ENCODE results near the gene KRT84.

The KRT84 gene

DNA sequence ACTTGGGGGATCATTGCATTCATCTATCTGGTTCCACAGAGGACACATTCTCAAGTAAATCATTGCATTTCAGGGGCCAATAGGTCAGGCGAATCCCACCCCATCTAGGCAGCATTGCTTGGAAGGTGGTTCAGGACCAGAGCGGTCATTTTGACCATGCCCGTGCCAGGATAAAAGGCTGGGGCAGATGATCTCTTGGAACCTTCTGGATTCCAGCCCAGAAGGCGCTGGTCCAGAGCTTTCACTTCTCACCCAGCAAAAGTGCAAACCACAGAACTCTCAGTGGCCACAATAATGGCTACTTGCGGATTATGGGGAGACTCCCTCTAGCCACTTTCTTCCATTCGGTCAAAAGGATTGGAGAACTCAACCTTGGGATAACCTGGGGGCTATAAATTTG, 17.6 kb downstream of the KRT84 start:
- no peak for DNase-seq

DNA sequence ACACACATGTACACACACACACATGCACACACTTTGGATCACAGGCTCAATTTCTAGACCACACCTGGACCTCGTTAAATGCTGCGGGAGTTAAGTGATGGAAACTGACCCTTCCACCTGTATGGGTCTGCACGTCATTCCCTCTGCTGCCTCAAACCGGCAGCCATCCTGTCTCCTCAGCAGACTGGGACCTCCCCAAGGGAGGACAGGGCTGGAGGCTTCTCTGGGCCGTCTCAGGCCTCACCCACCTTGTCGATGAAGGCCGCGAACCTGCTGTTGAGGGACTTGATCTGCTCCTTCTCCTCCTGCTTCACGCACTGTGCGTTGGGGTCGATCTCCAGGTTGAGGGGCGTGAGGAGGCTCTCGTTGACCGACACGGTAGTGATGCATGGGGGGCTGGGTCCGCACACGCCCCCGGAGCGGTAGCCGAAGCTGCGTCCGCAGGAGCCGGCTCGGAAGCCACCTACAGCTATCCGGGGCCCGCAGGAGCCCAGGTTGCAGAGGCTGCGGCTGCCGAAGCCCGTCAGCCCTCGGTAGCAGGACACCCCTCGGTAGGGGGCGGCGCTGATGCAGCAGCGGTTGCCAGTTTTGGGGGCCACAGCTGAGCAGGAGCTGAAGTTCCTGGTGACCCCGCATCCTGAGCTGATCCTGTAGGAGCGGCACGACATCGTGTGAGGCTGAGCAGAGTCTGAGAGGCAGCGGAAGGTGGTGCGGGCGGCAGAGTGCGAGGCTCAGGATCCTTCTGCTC, 18.5 kb downstream of the KRT84 start, which contains the start of gene KRT85:
TSS of gene KRT85 (minus strand) at position 744 of the 748 bp plus-strand sequence. CDS start at position 668, 76 bp downstream.
- no peak for DNase-seq
- intact Hi-C loops (cut with DNase I), result no loop called here

More for the DNA sequence above, 17.6 kb downstream of the KRT84 start:
- intact Hi-C loops (cut with DNase I), result no loop called here

GRCh38 chr12:52364901-52365489, 20.5 kb downstream of the KRT84 start:
- DNase-seq, result no peak
- intact Hi-C loops (cut with DNase I), result no loop called here

DNA sequence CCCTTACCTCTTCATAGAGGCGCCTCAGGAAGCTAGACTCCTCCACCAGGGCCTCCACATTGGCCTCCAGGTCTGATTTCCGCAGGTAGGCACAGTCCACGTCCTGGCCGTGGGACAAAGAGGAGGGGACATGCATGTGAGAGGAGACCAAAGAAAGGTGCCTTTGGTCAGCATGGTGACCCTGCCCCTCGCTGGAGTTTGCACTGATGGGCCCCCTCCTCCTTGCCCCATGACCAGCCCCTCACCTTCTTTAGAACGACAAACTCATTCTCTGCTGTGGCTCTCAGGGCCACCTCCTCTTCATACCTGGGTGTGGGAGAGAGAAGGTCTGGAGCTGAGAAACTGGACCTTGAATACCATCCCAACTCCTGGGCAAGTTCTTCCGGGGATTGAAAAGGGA, 21.4 kb downstream of the KRT84 start:
- intact Hi-C loops (cut with DNase I), result no loop called here

GRCh38 chr12:52363111-52363679, 22.3 kb downstream of the KRT84 start:
- intact Hi-C loops (cut with DNase I), result no loop called here

More for the DNA sequence above, 21.4 kb downstream of the KRT84 start:
- no peak for DNase-seq

DNA sequence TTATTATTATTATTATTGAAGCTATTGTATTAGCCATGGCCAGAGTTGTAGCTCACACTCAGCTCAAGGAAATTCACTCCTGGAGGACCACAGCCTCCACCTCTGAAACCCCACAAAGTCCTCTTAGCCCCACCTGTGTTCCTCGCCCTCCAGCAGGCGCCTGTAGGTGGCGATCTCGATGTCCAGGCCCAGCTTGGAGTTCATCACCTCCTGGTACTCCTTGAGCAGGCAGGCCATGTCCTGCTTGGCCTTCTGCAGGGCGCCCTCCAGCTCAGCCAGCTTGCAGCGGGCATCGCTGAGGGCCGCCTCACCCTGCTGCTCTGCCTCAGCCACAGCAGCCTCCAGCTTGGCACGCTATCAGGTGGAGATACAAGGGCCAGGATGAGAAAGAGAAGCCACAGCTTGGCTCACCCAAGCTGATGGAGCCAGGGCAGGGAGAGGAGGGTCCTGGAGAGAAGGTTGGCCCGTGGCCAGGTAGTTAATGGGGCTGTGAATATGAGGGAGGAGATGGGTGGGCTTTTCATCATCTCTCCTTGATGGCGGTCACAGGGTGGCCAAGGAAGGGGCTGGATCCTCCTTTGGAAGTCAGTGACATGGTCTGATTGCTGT, 23.2 kb downstream of the KRT84 start:
- DNase-seq, result no peak
- intact Hi-C loops (cut with DNase I), result no loop called here

More at GRCh38 chr12:52363111-52363679, 22.3 kb downstream of the KRT84 start:
- DNase-seq, result no peak

GRCh38 chr12:52361553-52361952, 23.9 kb downstream of the KRT84 start:
- intact Hi-C loops (cut with DNase I), result no loop called here
- no peak for DNase-seq

GRCh38 chr12:52360663-52361271, 24.7 kb downstream of the KRT84 start:
- DNase-seq, result peak in 1 of 42 donors; percentile 27

DNA sequence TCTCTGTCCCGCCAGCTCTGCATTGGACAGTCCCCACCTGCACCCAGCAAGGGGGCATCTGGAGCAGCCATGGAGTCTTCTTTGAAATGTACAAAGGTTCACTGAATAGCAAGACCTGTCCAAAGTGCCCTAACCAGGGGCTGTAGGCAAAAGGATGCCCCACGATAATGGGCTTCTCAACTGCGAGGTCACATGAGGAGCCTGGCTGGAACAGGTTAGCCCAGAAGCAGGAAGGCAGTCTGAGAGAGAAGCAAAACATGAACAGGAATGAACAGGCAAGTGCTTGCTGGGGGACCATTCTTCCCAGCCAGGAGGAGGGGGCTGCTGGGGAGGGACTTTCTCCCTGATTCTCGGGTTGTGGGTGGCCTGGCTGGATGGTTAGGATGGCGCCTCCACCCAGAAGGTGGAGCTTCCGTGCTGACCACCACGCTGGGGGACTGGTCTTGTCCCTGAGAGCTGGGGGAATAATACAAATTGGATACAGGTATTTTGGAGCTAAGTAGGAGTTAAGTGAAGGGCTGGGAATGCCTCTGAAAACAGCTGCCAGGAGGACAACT, 25.3 kb downstream of the KRT84 start:
- DNase-seq, result no peak
- intact Hi-C loops (cut with DNase I), result no loop called here

More at GRCh38 chr12:52360663-52361271, 24.7 kb downstream of the KRT84 start:
- intact Hi-C loops (cut with DNase I), result no loop called here

- DNase-seq, result peak in 3 of 42 donors; percentile 1 to 19 (median 9)
- intact Hi-C loops (cut with DNase I), result no loop called here
Measured at GRCh38 chr12:52359621-52360061, 25.8 kb downstream of the KRT84 start.

GRCh38 chr12:52358575-52359350, 26.7 kb downstream of the KRT84 start:
- DNase-seq, result peak in 2 of 42 donors; percentile 9 to 18
- intact Hi-C loops (cut with DNase I), result no loop called here

DNA sequence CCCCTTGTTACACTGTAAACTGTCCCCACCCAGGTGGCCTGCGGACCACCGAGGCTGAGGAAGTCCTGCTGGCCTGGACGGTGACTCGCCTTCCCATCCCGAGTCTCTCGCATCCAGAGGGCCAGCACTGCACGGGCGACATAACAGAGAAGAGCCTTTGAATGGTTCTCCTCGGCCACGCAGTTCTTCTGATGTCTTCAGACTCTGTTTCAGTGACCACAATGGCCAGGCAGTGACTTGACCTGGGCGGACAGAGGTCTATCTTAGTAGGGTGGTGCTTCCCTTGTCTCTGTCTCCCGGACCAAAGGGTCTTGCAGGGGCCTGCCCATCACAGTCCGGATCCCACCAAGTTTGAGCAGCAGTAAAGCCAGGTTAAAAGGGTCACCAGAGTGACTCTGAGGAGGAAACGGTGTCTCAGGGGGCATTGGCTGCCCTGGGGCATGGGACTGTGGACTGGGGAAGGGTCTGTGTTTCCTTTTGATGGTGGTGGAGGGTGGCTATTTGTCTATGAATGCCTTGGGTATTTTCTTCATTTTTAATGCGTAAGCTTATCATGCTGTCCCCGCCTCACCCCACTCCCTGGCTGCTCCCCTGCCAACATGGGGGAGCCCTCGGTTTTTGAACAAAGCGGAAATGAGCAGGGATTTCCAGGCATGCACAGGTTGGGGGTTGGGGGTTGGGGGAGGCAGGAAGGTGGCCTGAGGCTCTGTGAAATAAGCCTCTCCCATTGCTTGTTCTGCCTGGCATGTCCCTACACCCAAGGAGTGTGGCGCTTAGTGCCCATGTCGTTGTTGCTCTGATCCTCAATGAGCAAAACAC, 28.5 kb downstream of the KRT84 start:
- peak in 1 of 42 donors; percentile 9 for DNase-seq
- intact Hi-C loops (cut with DNase I), result no loop called here

DNA sequence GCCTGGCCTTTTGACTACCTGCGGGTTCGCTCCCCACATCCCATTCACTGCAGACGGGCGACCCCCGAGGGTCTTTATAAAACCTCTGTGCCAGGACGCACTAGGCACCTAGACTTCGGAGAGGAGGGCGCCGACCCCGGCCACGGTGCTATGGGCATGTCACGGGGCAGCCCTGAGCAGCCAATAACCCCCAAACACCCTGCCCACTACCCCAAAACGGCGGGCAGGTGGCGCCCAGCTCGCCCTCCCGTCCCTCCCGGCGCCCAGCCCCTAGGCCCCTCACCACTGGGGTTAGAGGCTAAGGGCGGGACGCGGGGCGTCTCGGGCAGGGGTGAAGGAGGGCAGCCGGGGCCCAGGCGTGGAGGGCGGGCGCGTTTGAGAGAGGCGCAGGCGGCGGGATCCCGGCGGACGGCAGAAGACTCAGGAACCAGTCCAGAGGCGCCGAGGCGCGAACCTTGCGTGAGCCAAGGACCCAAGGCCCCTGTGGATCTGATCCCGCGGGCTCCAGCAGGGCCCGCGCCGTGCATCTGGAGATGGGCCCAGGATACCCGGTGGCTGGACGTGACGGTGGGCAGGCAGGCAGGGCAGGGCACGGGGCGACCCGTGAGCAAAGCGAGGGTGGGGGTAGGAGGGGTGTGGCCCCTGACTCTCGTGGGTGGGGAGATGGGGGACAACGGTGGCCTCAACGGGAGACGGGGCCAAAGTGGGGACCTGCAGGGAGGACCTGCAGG, 29.3 kb downstream of the KRT84 start:
- intact Hi-C loops (cut with DNase I), result no loop called here
- DNase-seq, result peak in 2 of 42 donors; percentile 17 to 30

DNA sequence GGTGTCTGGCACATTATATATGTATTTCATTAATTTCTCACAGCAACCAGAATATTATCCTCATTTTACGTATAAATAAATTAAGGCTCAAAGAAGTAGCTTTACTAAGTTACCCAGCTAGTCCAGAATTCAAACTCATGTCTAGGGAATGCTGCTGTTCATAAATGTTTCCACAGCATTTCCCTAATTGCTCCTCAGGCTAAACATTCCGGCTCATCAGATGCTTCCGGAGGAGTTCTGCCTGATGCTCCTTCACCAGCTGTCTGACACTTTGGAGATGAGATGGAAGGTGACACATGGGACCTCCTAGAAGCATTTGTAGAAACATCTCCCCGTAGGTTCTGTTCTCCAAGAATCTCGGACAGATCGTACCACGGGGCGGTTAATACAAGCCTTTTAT, 30.3 kb downstream of the KRT84 start:
- DNase-seq, result peak in 2 of 42 donors; percentile 4 to 7
- intact Hi-C loops (cut with DNase I), result no loop called here

- intact Hi-C loops (cut with DNase I), result no loop called here
Measured at GRCh38 chr12:52354200-52354599, 31.3 kb downstream of the KRT84 start.

DNA sequence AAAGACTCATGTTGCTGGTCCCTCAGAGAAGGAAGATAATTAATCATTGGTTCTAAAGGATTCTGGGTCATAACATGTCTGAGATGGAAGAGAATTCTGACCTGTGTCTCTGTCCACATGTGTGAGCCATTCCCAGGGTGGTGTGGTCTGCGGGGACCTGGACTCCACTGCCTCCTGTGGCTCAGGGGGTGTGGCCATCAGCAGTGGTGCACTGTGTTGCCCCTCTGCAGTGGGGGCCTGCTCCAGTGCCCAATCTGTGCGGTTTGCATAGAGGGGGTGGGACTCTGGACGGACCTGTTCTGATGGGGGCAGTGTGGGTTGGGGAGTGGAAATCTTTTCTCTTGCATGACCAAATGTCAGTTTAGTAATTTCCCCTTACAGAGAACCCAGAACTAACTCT, 31.7 kb downstream of the KRT84 start:
- intact Hi-C loops (cut with DNase I), result no loop called here
- DNase-seq, result peak in 3 of 42 donors; percentile 1 to 27 (median 9)

More at GRCh38 chr12:52354200-52354599, 31.3 kb downstream of the KRT84 start:
- peak in 3 of 42 donors; percentile 23 to 30 (median 28) for DNase-seq

- DNase-seq, result peak in 2 of 42 donors; percentile 2 to 11
- intact Hi-C loops (cut with DNase I), result no loop called here
Measured at GRCh38 chr12:52352951-52353350, 32.5 kb downstream of the KRT84 start.
